ENCODE results near the gene ZC3H18.

Gene ZC3H18

DNA sequence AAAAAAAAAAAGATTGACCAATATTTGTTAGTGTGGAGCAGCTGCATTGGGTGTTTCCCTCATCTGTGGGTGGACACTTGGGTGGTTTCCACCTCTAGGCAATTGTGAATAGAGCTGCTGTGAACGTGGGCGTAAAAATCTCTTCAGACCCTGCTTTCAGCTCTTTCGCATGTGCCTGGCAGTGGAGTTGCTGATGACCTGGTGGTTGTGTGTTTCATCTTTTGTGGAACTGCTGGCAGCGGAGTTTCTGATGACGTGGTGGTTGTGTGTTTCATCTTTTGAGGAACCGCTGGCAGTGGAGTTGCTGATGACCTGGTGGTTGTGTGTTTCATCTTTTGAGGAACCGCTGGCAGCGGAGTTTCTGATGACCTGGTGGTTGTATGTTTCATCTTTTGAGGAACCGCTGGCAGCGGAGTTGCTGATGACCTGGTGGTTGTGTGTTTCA is 21.4 kb downstream of the ZC3H18 start:
- ChIA-PET CTCF (no interaction called here), POLR2A (no interaction called here)
- DNase-seq (ENCODE audit: extremely low spot score), result no peak
- TF ChIP-seq TARDBP (IDR thresholded peaks at IDR 0.05), result no peak
- no peak for TF ChIP-seq ELF4 (IDR thresholded peaks at IDR 0.05)
- no peak for TF ChIP-seq NFRKB (IDR thresholded peaks at IDR 0.05)
- no peak for TF ChIP-seq LEF1 (IDR thresholded peaks at IDR 0.05; ENCODE audit: borderline replicate concordance)
- TF ChIP-seq BHLHE40 (IDR thresholded peaks at IDR 0.05; ENCODE audit: borderline replicate concordance), result no peak
- no peak for TF ChIP-seq FOXM1 (IDR thresholded peaks at IDR 0.05; ENCODE audit: borderline replicate concordance)
- TF ChIP-seq FOXK2 (IDR thresholded peaks at IDR 0.05), result no peak
- no peak for TF ChIP-seq L3MBTL2 (conservative IDR thresholded peaks at IDR 0.05)
- no peak for TF ChIP-seq SP1 (IDR thresholded peaks at IDR 0.05)
- TF ChIP-seq, protein P1, sequence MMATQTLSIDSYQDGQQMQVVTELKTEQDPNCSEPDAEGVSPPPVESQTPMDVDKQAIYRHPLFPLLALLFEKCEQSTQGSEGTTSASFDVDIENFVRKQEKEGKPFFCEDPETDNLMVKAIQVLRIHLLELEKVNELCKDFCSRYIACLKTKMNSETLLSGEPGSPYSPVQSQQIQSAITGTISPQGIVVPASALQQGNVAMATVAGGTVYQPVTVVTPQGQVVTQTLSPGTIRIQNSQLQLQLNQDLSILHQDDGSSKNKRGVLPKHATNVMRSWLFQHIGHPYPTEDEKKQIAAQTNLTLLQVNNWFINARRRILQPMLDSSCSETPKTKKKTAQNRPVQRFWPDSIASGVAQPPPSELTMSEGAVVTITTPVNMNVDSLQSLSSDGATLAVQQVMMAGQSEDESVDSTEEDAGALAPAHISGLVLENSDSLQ (IDR thresholded peaks at IDR 0.05), result no peak
- TF ChIP-seq CTBP1 (IDR thresholded peaks at IDR 0.05; ENCODE audit: borderline replicate concordance), result no peak
- no peak for TF ChIP-seq ARNT (IDR thresholded peaks at IDR 0.05)
- TF ChIP-seq HDGF (IDR thresholded peaks at IDR 0.05; ENCODE audit: borderline replicate concordance), result no peak

DNA sequence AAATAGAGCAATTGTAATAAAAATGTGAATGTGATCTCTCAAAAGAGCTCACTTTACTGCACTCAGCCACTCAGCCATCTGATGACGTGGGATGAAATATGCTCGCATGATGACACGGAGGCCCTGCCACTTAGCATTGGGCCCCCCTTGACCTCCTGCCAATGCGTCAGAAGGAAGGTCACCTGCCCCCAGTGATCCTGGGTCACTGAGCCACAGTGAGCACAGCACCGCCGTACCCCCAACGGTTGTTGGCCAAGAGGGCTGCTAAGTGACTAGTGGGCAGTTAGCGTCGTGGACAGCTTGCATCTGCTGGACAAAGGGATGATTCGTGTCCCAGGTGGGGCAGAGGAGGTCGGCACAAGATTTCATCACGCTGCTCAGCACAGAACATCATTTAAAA is 22.9 kb downstream of the ZC3H18 start:
- POLR2A ChIA-PET, result interaction anchor here (2.4 kb wide), 1 partner anchor 23 kb away, joined by 9 read pairs; the partner anchor contains the start of gene ZC3H18
- CTCF ChIA-PET, result no interaction called here

DNA sequence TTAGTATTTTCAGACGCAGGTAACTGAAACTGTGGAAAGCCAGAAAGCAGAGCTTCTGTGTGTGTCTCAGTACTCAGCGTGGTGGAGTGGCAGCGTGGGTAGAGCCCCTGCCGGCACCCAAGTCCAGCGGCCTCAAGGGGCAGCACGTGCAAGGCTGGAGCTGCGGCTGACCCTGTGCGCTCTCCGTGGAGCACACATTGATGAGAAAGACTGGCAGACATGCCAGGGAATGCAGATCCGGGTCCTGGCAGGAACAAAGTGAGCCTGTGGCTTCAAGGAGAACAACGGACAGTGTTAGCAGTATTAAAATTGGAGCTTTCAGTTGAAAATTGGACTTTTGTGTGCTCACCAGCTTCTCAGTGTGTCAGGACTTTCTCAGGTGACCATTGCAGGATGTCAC is 23.3 kb downstream of the ZC3H18 start:
- ChIA-PET POLR2A (interaction anchor here (2.4 kb wide), 1 partner anchor 23 kb away, joined by 9 read pairs; the partner anchor contains the start of gene ZC3H18), CTCF (no interaction called here)
- no peak for DNase-seq (ENCODE audit: extremely low spot score)
- TF ChIP-seq ZNF384 (IDR thresholded peaks at IDR 0.05) (no peak), LEF1 (IDR thresholded peaks at IDR 0.05; ENCODE audit: borderline replicate concordance) (no peak), SP1 (IDR thresholded peaks at IDR 0.05) (no peak), FOXK2 (IDR thresholded peaks at IDR 0.05) (no peak), BHLHE40 (IDR thresholded peaks at IDR 0.05; ENCODE audit: borderline replicate concordance) (no peak), CTBP1 (IDR thresholded peaks at IDR 0.05; ENCODE audit: borderline replicate concordance) (no peak), ARNT (IDR thresholded peaks at IDR 0.05) (no peak), FOXM1 (IDR thresholded peaks at IDR 0.05; ENCODE audit: borderline replicate concordance) (no peak), NFRKB (IDR thresholded peaks at IDR 0.05) (no peak), TARDBP (IDR thresholded peaks at IDR 0.05) (no peak), SUZ12 (IDR thresholded peaks at IDR 0.05) (no peak), HDGF (IDR thresholded peaks at IDR 0.05; ENCODE audit: borderline replicate concordance) (no peak), ELF4 (IDR thresholded peaks at IDR 0.05) (no peak), L3MBTL2 (conservative IDR thresholded peaks at IDR 0.05) (no peak), FOXA1 (IDR thresholded peaks at IDR 0.05) (no peak)
- TF ChIP-seq, protein P1 (IDR thresholded peaks at IDR 0.05), result no peak

More for the DNA sequence above, 22.9 kb downstream of the ZC3H18 start:
- no peak for TF ChIP-seq SUZ12 (IDR thresholded peaks at IDR 0.05)
- TF ChIP-seq, protein P1 (IDR thresholded peaks at IDR 0.05), result no peak
- TF ChIP-seq TARDBP (IDR thresholded peaks at IDR 0.05), result no peak
- TF ChIP-seq ZNF384 (IDR thresholded peaks at IDR 0.05), result no peak
- no peak for TF ChIP-seq FOXM1 (IDR thresholded peaks at IDR 0.05; ENCODE audit: borderline replicate concordance)
- no peak for TF ChIP-seq CTBP1 (IDR thresholded peaks at IDR 0.05; ENCODE audit: borderline replicate concordance)
- TF ChIP-seq FOXK2 (IDR thresholded peaks at IDR 0.05), result no peak
- TF ChIP-seq HDGF (IDR thresholded peaks at IDR 0.05; ENCODE audit: borderline replicate concordance), result no peak
- no peak for TF ChIP-seq NFRKB (IDR thresholded peaks at IDR 0.05)
- TF ChIP-seq ARNT (IDR thresholded peaks at IDR 0.05), result no peak
- TF ChIP-seq BHLHE40 (IDR thresholded peaks at IDR 0.05; ENCODE audit: borderline replicate concordance), result no peak
- TF ChIP-seq FOXA1 (IDR thresholded peaks at IDR 0.05), result no peak
- no peak for TF ChIP-seq ELF4 (IDR thresholded peaks at IDR 0.05)
- TF ChIP-seq L3MBTL2 (conservative IDR thresholded peaks at IDR 0.05), result no peak
- TF ChIP-seq SP1 (IDR thresholded peaks at IDR 0.05), result no peak
- no peak for TF ChIP-seq LEF1 (IDR thresholded peaks at IDR 0.05; ENCODE audit: borderline replicate concordance)
- DNase-seq (ENCODE audit: extremely low spot score), result no peak

DNA sequence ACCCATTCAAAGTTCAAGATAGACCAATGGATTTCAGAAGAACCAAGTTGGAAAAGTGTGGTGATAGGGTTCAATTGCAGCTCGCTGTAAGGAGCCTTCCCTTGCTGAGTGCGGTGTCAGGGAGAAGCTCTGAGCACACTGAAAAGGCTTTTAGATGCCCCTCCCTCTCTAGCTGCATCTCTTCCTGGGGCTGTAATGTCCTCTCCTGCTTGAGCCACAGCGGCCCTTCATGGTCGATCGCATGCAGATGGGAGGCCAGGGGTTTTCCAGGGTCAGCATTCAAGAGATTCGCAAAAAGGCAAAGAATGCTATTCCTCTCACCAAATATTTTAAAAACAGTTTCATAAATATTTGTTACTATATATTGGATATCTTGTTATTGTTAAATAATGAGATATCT is 23.7 kb downstream of the ZC3H18 start:
- POLR2A ChIA-PET, result interaction anchor here (2.4 kb wide), 1 partner anchor 23 kb away, joined by 9 read pairs; the partner anchor contains the start of gene ZC3H18
- no peak for DNase-seq (ENCODE audit: extremely low spot score)
- TF ChIP-seq SUZ12 (IDR thresholded peaks at IDR 0.05) (no peak), ELF4 (IDR thresholded peaks at IDR 0.05) (no peak), CTBP1 (IDR thresholded peaks at IDR 0.05; ENCODE audit: borderline replicate concordance) (no peak), BHLHE40 (IDR thresholded peaks at IDR 0.05; ENCODE audit: borderline replicate concordance) (no peak), FOXK2 (IDR thresholded peaks at IDR 0.05) (no peak), FOXA1 (IDR thresholded peaks at IDR 0.05) (no peak)
- CTCF ChIA-PET, result no interaction called here

DNA sequence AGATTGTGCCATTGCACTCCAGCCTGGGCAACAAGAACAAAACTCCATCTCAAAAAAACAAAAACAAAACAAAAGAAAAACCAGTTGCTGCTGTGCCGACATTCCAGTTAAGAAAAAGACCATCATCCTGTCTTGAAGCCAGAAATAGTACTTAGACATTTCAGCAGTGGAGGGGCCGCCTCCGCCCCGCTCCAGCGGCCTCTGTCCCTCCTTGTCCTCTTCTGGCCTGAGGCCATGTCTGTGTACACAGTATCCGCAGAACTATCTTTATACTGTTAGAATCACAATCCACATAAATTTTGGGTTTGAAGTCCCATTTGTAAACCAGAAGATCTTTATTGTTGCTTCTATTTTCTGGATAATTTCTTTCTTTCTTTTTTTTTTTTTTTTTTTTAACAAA is 24.9 kb downstream of the ZC3H18 start:
- no peak for DNase-seq (ENCODE audit: extremely low spot score)
- POLR2A ChIA-PET, result interaction anchor here (2.4 kb wide), 1 partner anchor 25 kb away, joined by 9 read pairs; the partner anchor contains the start of gene ZC3H18
- CTCF ChIA-PET, result no interaction called here
- TF ChIP-seq L3MBTL2 (conservative IDR thresholded peaks at IDR 0.05) (no peak), SP1 (IDR thresholded peaks at IDR 0.05) (no peak), LEF1 (IDR thresholded peaks at IDR 0.05; ENCODE audit: borderline replicate concordance) (no peak), BHLHE40 (IDR thresholded peaks at IDR 0.05; ENCODE audit: borderline replicate concordance) (no peak), HDGF (IDR thresholded peaks at IDR 0.05; ENCODE audit: borderline replicate concordance) (no peak), ELF4 (IDR thresholded peaks at IDR 0.05) (no peak), FOXM1 (IDR thresholded peaks at IDR 0.05; ENCODE audit: borderline replicate concordance) (no peak), ARNT (IDR thresholded peaks at IDR 0.05) (no peak), FOXK2 (IDR thresholded peaks at IDR 0.05) (no peak), NFRKB (IDR thresholded peaks at IDR 0.05) (no peak), FOXA1 (IDR thresholded peaks at IDR 0.05) (no peak), TARDBP (IDR thresholded peaks at IDR 0.05) (no peak), ZNF384 (IDR thresholded peaks at IDR 0.05) (no peak), SUZ12 (IDR thresholded peaks at IDR 0.05) (no peak)
- TF ChIP-seq, protein P1 (IDR thresholded peaks at IDR 0.05), result no peak

Data from HEK293T (cell line).